ENCODE results near the gene RCHY1. TPM values are rescaled to one million over a fixed set of nuclear protein-coding genes. Genes with fewer than 3 reads are reported as not detected.

Gene RCHY1
- total RNA-seq, 4 donors from 2014 or later, result 41.3 to 62.1 (median 55.6) TPM

- Histone ChIP-seq H3K4me1 (peaks cover 0 to 3% of the 10 kb centered on the region in 2 donors), H3K9me3 (no peaks in the 10 kb centered on the region), H3K36me3 (peaks cover 0 to 2% of the 10 kb centered on the region in 2 donors), H3K27me3 (no peaks in the 10 kb centered on the region), H3K27ac (no peak overlapping the region), H3K4me3 (replicated peaks in 1 of 3) (no peak overlapping the region)
- intact Hi-C loops (cut with DNase I), result no loop called here
- no peak for TF ChIP-seq CTCF (IDR thresholded peaks at IDR 0.05)
- TF ChIP-seq POLR2A (IDR thresholded peaks at IDR 0.05), result no peak
- no peak for DNase-seq
- 92 to 97% methylated on average over 2 of the region's 2 CpGs for WGBS, 2 donors
Observed at GRCh38 chr4:75505630-75506029, 8.6 kb downstream of the RCHY1 start.

- H3K9me3 ChIP-seq, result no peaks in the 10 kb centered on the region
- H3K36me3 ChIP-seq, result peaks cover 0 to 6% of the 10 kb centered on the region in 2 donors
- WGBS, 2 donors, result 95 to 97% methylated on average over 2 of the region's 2 CpGs
- no peak overlapping the region for H3K4me3 ChIP-seq (replicated peaks in 1 of 3)
- no peak overlapping the region for H3K27ac ChIP-seq
- no peaks in the 10 kb centered on the region for H3K27me3 ChIP-seq
- H3K4me1 ChIP-seq, result no peaks in the 10 kb centered on the region
- TF ChIP-seq POLR2A (IDR thresholded peaks at IDR 0.05), result no peak
- TF ChIP-seq CTCF (IDR thresholded peaks at IDR 0.05), result no peak
- no peak for DNase-seq
- intact Hi-C loops (cut with DNase I), result no loop called here
Observed at GRCh38 chr4:75502671-75503070, 11.5 kb downstream of the RCHY1 start.

GRCh38 chr4:75499900-75500299, 14.3 kb downstream of the RCHY1 start:
- TF ChIP-seq POLR2A (IDR thresholded peaks at IDR 0.05), result no peak
- TF ChIP-seq CTCF (IDR thresholded peaks at IDR 0.05), result no peak
- WGBS, 2 donors, result 96 to 97% methylated on average over 2 of the region's 2 CpGs
- Histone ChIP-seq H3K4me1 (no peaks in the 10 kb centered on the region), H3K27me3 (no peaks in the 10 kb centered on the region), H3K36me3 (peaks cover 0 to 6% of the 10 kb centered on the region in 2 donors), H3K4me3 (replicated peaks in 1 of 3) (no peak overlapping the region), H3K27ac (no peak overlapping the region), H3K9me3 (no peaks in the 10 kb centered on the region)
- DNase-seq, result no peak
- intact Hi-C loops (cut with DNase I), result no loop called here

- TF ChIP-seq CTCF (IDR thresholded peaks at IDR 0.05) (no peak), POLR2A (IDR thresholded peaks at IDR 0.05) (no peak)
- H3K4me1 ChIP-seq, result no peaks in the 10 kb centered on the region
- H3K9me3 ChIP-seq, result no peaks in the 10 kb centered on the region
- WGBS, 2 donors, result 92 to 98% methylated on average over 2 of the region's 2 CpGs
- no peak for DNase-seq
- intact Hi-C loops (cut with DNase I), result no loop called here
- no peak overlapping the region for H3K4me3 ChIP-seq (replicated peaks in 1 of 3)
- no peak overlapping the region for H3K27ac ChIP-seq
- H3K36me3 ChIP-seq, result peaks cover 0 to 5% of the 10 kb centered on the region in 2 donors
- H3K27me3 ChIP-seq, result no peaks in the 10 kb centered on the region
Observed at GRCh38 chr4:75498041-75498440, 16.2 kb downstream of the RCHY1 start.

DNA sequence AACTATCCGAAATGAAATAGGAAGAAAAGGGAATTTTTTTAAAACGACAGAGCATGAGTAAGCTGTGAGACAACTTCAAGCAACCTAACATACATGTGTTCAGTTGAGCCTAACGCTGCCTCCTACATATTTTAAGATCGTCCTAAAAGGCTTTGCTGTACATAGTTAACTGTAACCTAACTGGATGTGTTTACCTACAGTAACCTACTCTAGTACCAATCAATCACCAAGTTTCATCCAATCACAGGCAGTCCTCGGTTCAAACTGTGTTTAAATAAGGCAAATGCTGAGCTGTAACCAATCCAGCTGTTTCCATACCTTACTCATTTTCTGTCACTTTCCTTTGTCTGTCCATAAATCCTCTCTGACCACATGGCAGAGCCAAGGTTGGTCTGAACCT, 17.1 kb downstream of the RCHY1 start:
- H3K36me3 ChIP-seq, result peaks cover 0 to 4% of the 10 kb centered on the region in 2 donors
- no peak overlapping the region for H3K4me3 ChIP-seq (replicated peaks in 1 of 3)
- 81 to 89% methylated on average over 5 of the region's 5 CpGs for WGBS, 2 donors
- intact Hi-C loops (cut with DNase I), result no loop called here
- no peak overlapping the region for H3K27ac ChIP-seq
- DNase-seq, result no peak
- no peaks in the 10 kb centered on the region for H3K9me3 ChIP-seq
- H3K27me3 ChIP-seq, result no peaks in the 10 kb centered on the region
- TF ChIP-seq CTCF (IDR thresholded peaks at IDR 0.05) (no peak), POLR2A (IDR thresholded peaks at IDR 0.05) (no peak)
- no peaks in the 10 kb centered on the region for H3K4me1 ChIP-seq
